SIG-M5 treated with dmso at 0.1 percent for 504 hours (cell line): ENCODE measurements around the gene KLF18.
"Not testable (repeated sequence)": the region's sequence is repeated elsewhere in the genome, so short reads cannot be mapped to it uniquely, and the experiment has no call there.

Experiments used
- DNase-seq: peaks from one replicate; lab custom pipeline; 2025; ENCODE audit not compliant: unreplicated experiment; lab: John Stamatoyannopoulos, UW

KLF18 gene

GRCh38 chr1:44120398-44120949 lies 21.0 kb downstream of the KLF18 start:
- no peak for DNase-seq

GRCh38 chr1:44119525-44119924 lies 21.9 kb downstream of the KLF18 start:
- DNase-seq: no peak

GRCh38 chr1:44118682-44119081 lies 22.7 kb downstream of the KLF18 start, which contains the start of gene KLF17:
Gene KLF17, plus strand, starts transcription at chr1:44118821. Its CDS starts 87 bp downstream, at chr1:44118908.
- no peak for DNase-seq

- DNase-seq: not testable (repeated sequence)
These were observed 24.2 kb downstream of the KLF18 start for GRCh38 chr1:44117272-44117671.

GRCh38 chr1:44114098-44114497 lies 27.3 kb downstream of the KLF18 start:
- no peak for DNase-seq

- no peak for DNase-seq
These were observed 28.3 kb downstream of the KLF18 start for GRCh38 chr1:44113095-44113609.

- DNase-seq: no peak
These were observed 28.9 kb downstream of the KLF18 start for GRCh38 chr1:44112486-44112885.

- DNase-seq: no peak
These were observed 29.6 kb downstream of the KLF18 start for GRCh38 chr1:44111861-44112260.

- no peak for DNase-seq
These were observed 30.5 kb downstream of the KLF18 start for GRCh38 chr1:44110916-44111315.

GRCh38 chr1:44108971-44109370 lies 32.5 kb downstream of the KLF18 start:
- no peak for DNase-seq

GRCh38 chr1:44108241-44108640 lies 33.2 kb downstream of the KLF18 start:
- DNase-seq: no peak

- DNase-seq: no peak
These were observed 35.6 kb downstream of the KLF18 start for GRCh38 chr1:44105810-44106209.

GRCh38 chr1:44103270-44104131 lies 37.9 kb downstream of the KLF18 start:
- DNase-seq: no peak

GRCh38 chr1:44101328-44101727 lies 40.1 kb downstream of the KLF18 start:
- no peak for DNase-seq

- DNase-seq: no peak
These were observed 41.1 kb downstream of the KLF18 start for GRCh38 chr1:44100183-44100868.

- no peak for DNase-seq
These were observed 47.4 kb downstream of the KLF18 start for GRCh38 chr1:44094047-44094446.

- DNase-seq: no peak
These were observed 50.8 kb downstream of the KLF18 start for GRCh38 chr1:44090429-44091252.

- DNase-seq: no peak
These were observed 51.9 kb downstream of the KLF18 start for GRCh38 chr1:44089371-44090048.
